ENCODE measurements around the gene ABCD4.

ABCD4 gene

GRCh38 chr14:74259513-74259912 lies 43.2 kb downstream of the ABCD4 start:
- no peak for DNase-seq (ENCODE audit: low read depth)

GRCh38 chr14:74258764-74259035 lies 44.0 kb downstream of the ABCD4 start:
- no peak for DNase-seq (ENCODE audit: low read depth)

GRCh38 chr14:74257941-74258763 lies 44.6 kb downstream of the ABCD4 start:
- DNase-seq (ENCODE audit: low read depth): no peak

- peak; percentile 49 for DNase-seq (ENCODE audit: low read depth)
Observed at GRCh38 chr14:74257078-74257940, 45.4 kb downstream of the ABCD4 start.

DNA sequence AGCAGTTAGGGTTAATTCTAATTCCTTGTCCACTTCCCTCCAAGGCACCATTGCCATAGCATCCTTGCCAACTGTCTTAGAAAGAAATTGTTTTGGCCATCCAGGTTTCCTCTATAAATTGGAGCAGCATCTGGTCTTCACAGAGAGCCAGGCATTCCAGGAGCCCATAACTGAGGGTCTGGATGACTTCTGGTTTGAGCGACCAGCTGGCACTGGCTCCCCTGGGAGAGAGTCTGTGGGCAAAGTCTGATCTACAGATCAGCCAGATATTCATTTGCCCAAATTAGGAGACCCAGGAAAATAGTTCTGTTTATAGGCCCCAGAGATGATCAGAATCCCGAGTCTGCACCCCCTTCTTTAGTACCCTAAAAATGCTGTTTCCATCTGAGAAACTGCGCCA lies 47.5 kb downstream of the ABCD4 start:
- no peak for DNase-seq (ENCODE audit: low read depth)

- DNase-seq (ENCODE audit: low read depth): no peak
Observed at GRCh38 chr14:74249433-74250375, 53.0 kb downstream of the ABCD4 start.

- no peak for DNase-seq (ENCODE audit: low read depth)
Observed at GRCh38 chr14:74248017-74248416, 54.7 kb downstream of the ABCD4 start.

DNA sequence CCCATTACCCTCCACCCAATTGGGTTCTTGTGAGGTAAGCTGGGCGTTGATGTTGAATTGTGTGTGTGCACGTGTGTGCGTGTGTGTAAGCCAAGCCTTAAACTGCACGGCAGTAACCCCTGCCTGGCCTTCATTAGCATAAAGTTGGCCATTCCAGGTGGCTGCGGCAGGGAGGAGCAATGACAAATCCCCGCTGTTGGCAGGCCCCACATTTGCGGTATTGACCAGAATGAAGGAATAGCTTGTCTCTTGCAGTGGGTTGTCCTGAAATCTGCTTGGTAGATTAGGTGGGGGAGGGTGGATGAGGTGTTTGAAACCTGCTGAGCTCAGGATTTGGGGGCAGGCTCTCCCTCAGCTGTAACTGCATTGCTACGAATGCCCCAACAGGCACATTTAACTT lies 56.2 kb downstream of the ABCD4 start:
- no peak for DNase-seq (ENCODE audit: low read depth)

DNA sequence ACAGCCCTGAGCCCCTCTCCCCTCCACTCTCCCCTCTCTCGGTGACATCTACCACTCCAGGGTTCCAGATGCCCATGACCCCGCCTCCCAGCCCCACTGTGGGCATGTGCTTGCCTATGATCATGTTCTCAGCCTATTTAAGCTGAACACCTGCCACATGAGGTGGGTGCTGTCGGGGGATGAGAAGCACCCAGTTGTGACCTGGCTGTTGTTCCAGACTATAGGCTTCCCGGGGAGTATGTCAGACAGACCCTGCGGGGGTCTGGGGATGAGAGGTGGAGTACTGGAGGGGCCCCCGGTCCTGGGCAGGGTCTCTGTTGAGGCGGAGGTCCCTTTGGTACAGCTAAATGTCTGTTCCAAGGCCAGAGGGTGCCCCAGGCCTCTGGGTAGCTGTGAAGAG lies 57.4 kb downstream of the ABCD4 start:
- DNase-seq (ENCODE audit: low read depth): no peak

- no peak for DNase-seq (ENCODE audit: low read depth)
Observed at GRCh38 chr14:74244115-74244514, 58.6 kb downstream of the ABCD4 start.

GRCh38 chr14:74243051-74243450 lies 59.7 kb downstream of the ABCD4 start:
- no peak for DNase-seq (ENCODE audit: low read depth)

- no peak for DNase-seq (ENCODE audit: low read depth)
Observed at GRCh38 chr14:74242780-74243042, 60.0 kb downstream of the ABCD4 start.

- DNase-seq (ENCODE audit: low read depth): no peak
Observed at GRCh38 chr14:74242021-74242779, 60.5 kb downstream of the ABCD4 start.

GRCh38 chr14:74241652-74242017 lies 61.1 kb downstream of the ABCD4 start:
- DNase-seq (ENCODE audit: low read depth): no peak

DNA sequence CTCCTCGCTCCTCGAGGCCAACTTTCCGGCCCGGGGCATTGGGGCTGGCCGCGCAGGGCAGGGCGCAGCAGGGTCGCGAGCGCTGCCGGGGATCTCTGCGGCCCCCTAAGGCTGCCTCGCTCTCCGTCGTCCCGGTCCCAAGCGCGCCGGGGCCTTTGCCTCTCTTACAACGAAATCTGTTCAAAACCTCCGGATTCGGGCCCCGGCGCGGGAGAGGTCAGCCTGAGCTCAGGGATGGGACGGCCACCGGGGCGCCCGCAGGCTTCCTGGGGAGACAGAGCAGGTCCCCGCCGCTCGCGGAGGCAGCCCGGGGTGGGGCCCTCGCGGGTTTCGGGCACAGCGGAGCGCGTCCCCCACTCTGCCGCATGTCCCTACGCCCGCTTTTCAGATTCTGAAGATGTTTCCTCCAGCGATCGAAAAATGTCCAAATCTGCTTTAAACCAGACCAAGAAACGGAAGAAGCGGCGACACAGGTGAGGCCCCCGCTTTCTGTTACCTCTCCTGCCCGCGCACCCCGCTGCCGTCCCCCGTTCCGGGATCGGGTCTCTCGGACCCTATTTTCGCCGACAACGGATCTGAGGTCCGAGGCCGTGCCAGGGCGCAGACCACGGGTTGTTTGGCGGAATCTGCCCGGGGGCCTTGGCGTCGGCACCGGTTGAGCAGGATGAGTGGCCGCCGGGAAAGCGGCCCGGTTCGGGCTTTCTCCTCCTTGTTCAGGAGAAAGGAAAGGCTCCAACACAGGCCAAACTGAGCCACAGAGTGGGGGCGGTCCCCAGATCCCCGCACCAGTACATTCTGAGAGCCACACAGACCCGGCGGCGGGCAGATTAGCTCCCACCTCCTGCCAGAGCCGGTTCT lies 61.7 kb downstream of the ABCD4 start:
- DNase-seq (ENCODE audit: low read depth): no peak

DNA sequence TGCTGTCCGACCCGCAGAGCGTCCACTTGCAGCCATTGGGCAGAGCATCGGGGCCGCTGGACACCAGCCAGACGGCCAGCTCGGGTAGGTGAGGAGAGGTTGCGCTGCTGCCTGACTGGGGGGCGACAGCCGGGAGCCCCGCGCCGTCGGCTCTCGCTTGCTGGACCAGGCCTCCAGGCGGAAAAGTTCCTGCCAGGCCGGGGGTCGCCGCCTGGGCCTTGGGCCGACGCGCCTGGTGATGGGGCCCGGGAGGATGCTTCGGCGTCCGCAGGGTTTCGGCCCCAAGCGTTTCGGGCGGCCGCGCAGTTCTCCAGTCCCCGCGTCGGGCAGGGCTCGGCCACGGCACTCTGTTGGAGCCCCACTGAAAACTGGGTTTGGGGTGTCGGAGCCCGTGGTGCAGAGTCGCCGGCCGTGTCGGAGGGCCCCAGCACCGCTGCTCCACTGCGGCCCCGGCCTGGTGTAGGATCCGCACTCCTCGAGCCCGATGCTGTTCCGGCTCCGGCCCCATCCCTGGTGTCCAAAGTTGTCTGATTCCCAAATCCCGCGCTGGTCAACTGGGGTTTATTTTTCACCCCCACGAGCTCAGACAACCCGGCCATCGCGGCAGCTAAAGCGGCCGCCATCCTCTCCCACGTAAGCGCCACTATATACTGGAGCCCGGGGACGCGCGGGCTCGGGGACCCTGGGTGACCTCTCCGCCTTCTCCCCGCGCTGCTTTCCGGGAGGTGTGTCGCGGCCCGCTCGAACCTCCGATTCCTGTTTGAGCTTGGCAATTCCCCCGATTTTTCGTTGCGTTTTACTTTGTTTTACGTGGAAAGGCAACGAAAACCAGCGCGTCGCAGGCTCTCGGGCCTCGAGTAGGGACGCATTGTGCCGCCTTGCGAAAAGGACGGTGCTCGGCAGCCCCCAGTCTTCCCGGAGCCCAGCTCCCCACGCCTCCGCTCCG lies 62.6 kb downstream of the ABCD4 start:
- no peak for DNase-seq (ENCODE audit: low read depth)

DNA sequence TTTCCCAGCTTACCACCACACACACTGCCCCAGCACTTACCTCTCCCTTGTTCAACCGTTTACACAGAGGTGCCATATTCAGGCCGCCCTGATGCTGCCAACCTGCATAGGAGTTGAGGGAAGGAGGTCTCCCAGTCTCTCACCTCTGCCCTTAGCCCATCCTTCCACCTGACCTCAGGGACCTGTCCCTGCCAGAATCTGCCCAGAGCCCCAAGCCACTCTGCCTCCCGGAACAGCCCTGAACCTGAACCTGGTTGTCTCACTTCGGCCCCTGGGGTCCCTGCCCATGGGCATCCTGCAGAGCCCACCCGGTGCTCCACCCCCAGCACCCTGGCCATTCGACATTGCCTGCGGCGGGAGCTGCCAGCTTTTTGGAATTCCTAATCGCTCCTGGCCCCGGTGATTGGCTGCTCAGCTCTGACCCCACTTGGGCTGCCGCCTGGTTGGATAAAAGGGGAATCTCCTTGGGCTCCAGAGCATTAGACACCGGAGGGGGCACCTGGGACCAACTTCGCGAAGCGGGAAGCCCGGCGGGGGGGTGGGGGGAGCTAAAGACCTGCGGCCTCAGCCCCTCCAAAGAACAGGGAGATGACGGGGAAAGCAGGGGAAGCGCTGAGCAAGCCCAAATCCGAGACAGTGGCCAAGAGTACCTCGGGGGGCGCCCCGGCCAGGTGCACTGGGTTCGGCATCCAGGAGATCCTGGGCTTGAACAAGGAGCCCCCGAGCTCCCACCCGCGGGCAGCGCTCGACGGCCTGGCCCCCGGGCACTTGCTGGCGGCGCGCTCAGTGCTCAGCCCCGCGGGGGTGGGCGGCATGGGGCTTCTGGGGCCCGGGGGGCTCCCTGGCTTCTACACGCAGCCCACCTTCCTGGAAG lies 63.5 kb downstream of the ABCD4 start, which contains the start of gene VSX2:
Gene VSX2, plus strand, starts transcription at position 476 of the 874 bp plus-strand sequence. Its CDS starts 113 bp downstream, at position 589.
- no peak for DNase-seq (ENCODE audit: low read depth)

GRCh38 chr14:74237441-74237840 lies 65.3 kb downstream of the ABCD4 start:
- DNase-seq (ENCODE audit: low read depth): no peak

Data from activated T-helper 1 cell treated with Interleukin-2 at 50 U/mL for 16 hours (primary cell).